GM12875 (cell line): ENCODE data around the gene RSPO4.

Source experiments
- H3K4me3 ChIP-seq: one replicate; pipeline ENCODE4 v1.5.1; 2011; ENCODE audit warnings: low read depth, low read length, control low read depth
- TF ChIP-seq, protein P1 (sequence below): IDR thresholded peaks from 2 replicates; pipeline ENCODE4 v1.5.1; 2011; ENCODE audit warnings: low read depth, mild to moderate bottlenecking, control low read depth, inconsistent platforms, low read length, moderate library complexity, borderline replicate concordance; ENCODE audit not compliant: insufficient read depth

The RSPO4 gene

DNA sequence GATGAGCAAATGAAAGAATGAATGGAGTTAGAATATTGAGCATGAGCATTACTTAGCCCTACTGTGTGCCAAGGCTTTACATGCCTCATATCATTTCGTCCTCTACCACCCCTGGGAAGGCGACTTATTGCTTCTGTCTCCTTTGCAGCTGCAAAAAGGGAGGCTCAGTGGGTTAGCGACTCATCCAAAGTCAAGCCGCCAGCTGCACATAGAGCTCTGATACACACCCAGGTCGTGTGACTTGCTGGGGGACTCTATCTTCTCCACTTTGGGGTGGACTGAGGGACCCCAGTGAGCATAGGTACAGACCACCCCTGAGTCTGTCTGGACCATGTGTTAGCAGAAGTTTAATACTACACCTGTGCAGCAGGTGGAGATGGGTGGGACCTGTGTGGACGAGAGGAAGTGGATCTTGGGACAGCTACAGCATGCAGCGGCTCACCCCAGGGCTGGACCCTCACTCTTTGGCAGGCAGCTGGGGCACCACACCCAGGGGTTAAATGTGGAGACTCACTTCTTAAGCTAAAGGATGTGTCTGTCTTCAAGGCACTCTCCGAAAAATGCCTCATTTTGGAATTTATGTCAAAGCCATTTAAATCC is 49.8 kb downstream of the RSPO4 start:
- TF ChIP-seq, protein P1, sequence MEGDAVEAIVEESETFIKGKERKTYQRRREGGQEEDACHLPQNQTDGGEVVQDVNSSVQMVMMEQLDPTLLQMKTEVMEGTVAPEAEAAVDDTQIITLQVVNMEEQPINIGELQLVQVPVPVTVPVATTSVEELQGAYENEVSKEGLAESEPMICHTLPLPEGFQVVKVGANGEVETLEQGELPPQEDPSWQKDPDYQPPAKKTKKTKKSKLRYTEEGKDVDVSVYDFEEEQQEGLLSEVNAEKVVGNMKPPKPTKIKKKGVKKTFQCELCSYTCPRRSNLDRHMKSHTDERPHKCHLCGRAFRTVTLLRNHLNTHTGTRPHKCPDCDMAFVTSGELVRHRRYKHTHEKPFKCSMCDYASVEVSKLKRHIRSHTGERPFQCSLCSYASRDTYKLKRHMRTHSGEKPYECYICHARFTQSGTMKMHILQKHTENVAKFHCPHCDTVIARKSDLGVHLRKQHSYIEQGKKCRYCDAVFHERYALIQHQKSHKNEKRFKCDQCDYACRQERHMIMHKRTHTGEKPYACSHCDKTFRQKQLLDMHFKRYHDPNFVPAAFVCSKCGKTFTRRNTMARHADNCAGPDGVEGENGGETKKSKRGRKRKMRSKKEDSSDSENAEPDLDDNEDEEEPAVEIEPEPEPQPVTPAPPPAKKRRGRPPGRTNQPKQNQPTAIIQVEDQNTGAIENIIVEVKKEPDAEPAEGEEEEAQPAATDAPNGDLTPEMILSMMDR = no peak
- no peak overlapping the region for H3K4me3 ChIP-seq

DNA sequence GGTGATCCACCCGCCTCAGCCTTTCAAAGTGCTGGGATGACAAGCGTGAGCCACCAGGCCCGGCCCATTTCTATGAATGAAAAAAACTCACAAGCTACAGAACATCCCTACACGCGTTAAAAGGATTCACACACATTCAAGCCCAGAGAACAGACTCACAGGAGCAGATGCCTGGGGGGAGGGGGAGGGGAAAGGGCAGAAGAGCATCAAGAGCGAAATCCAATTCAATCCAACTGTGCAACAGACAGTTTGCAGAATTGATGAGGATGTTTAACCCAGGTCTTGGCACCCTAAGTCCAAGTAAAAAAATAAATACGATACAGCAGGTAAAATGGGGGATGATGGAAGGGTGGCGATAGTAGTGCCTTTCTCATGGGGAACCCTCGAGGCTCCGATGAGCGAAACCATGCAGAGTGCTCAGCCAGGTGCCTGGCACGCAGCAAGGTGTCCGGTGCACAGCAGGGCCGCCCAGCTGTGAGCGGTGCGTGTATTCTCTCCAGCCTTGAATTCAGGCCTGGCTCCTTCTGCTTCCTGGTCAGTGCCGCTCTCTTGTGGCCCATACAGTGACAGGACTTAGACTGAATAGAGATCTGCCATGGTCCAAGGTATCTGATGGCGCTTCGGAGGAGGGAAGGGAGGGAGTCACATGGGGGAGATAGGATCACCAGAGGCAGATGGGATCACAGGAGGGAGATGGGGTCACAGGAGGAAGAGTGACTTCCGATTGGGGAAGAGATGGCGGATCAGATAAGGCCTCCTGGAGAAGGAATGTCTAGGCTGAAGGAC is 50.5 kb downstream of the RSPO4 start:
- H3K4me3 ChIP-seq = no peak overlapping the region
- TF ChIP-seq, protein P1 = no peak

DNA sequence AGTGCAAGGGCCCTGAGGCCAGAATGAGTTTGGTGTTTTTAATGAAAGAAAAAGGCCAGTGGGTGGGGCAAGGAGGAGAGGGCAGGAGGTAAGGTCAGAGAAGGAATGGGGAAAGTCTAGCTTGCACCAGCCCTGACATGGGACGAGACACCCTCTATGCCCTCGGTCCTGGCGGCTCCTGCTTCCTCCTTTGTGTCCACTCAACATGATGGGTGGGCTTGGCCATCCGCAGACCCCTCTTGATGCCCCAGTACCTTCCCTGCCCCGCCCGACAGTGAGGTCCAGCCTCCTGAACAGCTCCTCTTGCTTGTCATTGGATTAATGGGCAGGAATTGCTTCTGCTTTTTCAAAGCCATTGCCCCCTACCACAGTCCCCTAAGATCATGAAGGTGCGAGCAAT is 52.4 kb downstream of the RSPO4 start:
- TF ChIP-seq, protein P1 = no peak
- H3K4me3 ChIP-seq = no peak overlapping the region

DNA sequence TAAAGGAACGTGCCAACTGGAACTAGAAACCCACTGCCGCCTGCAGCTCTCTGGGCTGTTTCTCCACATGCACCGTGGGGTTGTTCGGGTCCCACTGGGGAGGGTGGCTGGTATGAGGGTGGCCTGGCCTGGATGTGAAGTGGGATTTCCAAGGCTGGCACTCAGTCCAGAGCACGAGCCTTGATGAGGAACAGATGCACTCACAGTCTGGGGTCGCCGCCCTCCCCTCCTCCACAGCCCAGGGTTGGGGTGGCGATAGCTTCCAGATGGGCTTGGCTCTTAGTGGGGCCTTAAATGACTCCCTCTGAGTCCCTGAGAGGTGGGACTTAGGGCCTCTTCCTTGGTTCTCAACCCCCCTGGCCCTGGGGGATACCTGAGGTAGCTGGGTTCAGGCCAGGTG is 55.3 kb downstream of the RSPO4 start:
- TF ChIP-seq, protein P1 = no peak
- H3K4me3 ChIP-seq = no peak overlapping the region

DNA sequence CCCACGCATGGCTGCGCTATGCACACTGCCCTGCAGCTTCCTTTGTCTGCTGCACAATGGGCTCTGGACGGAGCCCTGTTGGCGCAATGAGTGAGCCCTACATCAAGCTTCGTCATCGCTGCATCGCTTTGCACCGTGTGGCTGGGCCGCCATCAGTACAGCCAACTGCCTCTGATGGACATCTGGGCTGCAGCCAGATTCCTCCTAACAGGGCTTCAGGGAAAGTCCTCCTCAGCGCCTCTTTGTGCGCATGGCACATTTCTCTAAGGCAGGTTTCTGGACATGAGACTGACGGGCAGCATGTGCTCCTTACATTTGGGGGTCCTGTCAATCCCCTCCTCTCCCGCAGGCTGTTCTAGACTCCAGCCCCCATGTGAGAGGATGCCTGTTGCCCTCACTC is 56.3 kb downstream of the RSPO4 start:
- TF ChIP-seq, protein P1 = no peak

DNA sequence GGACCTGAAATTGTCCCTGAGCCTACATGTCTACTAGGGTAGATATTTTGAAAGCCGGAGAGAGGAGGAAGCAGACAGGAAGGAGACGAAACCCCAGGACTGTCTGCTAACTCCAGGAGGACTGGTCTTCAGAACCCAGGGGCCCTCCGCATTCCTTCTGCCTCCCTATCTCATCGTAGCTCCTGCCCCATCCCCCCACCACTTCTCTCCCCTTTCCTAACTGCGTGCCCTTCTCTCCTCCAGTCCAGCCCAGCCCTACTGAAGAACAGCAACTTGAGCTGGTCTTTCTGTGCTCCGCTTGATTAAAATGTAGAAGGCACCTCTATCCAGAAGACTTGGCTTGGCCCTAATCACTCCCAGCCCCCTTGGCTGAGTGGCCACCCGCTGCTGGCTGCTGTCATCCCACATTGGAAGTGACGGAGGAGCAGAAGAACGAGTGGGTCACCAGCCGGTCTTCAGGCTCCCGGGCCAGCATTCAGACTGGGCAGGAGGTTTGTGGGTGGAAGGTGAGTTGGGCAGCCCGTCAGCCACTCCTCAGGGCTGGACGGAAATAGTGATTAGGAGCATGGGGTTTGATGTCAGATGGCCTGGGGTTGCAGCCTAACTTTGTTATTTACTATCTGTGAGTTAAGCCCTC is 57.2 kb downstream of the RSPO4 start:
- H3K4me3 ChIP-seq = no peak overlapping the region
- TF ChIP-seq, protein P1 = no peak

More for the DNA sequence above, 56.3 kb downstream of the RSPO4 start:
- no peak overlapping the region for H3K4me3 ChIP-seq
